Measurements from ENCODE around the gene ENTHD1.
"Not testable (repeated sequence)": the region's sequence is repeated elsewhere in the genome, so short reads cannot be mapped to it uniquely, and the experiment has no call there.

Gene ENTHD1

DNA sequence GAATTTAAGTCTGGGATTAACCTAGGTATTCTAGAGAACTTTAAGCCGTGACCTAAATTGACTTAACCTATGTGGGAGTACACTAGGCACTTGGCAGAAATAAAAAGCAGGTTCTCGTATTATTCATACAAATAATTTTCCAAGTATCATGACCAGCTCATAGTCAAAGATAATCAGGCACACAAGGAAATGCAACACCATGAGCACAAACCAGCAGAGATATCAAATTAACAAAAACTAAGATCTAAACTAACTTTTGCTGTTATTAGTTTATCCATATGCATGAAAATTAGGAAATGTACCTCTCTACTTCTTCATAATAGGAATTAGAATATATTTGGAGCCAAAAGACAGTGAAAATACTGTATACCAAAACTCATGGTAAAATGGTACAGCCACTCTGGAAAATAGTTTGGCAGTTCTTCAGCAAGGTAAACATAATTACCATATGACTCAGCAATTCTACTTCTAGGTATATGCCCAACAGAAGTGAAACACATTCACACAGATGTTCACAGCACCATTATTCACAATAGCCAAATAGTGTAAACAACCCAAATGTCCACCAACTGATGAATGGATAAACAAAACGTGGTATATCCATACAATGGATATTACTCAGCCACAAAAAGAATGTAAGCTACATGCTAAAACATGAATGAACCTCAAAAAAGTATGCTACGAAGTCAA, 154.1 kb downstream of the ENTHD1 start:
- TF ChIP-seq, protein P1, sequence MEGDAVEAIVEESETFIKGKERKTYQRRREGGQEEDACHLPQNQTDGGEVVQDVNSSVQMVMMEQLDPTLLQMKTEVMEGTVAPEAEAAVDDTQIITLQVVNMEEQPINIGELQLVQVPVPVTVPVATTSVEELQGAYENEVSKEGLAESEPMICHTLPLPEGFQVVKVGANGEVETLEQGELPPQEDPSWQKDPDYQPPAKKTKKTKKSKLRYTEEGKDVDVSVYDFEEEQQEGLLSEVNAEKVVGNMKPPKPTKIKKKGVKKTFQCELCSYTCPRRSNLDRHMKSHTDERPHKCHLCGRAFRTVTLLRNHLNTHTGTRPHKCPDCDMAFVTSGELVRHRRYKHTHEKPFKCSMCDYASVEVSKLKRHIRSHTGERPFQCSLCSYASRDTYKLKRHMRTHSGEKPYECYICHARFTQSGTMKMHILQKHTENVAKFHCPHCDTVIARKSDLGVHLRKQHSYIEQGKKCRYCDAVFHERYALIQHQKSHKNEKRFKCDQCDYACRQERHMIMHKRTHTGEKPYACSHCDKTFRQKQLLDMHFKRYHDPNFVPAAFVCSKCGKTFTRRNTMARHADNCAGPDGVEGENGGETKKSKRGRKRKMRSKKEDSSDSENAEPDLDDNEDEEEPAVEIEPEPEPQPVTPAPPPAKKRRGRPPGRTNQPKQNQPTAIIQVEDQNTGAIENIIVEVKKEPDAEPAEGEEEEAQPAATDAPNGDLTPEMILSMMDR (IDR thresholded peaks at IDR 0.05; ENCODE audit: insufficient read depth, low read length, poor library complexity, severe bottlenecking) = no peak
- H3K27me3 ChIP-seq (replicated peaks; ENCODE audit: control insufficient read depth, insufficient read depth, low read length) = no peaks in the 10 kb centered on the region
- no peak overlapping the region for H3K4me3 ChIP-seq (replicated peaks; ENCODE audit: low read depth, low read length)
- H3K36me3 ChIP-seq (ENCODE audit: control insufficient read depth, insufficient read depth, low read length) = no peaks in the 10 kb centered on the region
- DNase-seq (ENCODE audit: extremely low read depth, insufficient read length) = no peak

DNA sequence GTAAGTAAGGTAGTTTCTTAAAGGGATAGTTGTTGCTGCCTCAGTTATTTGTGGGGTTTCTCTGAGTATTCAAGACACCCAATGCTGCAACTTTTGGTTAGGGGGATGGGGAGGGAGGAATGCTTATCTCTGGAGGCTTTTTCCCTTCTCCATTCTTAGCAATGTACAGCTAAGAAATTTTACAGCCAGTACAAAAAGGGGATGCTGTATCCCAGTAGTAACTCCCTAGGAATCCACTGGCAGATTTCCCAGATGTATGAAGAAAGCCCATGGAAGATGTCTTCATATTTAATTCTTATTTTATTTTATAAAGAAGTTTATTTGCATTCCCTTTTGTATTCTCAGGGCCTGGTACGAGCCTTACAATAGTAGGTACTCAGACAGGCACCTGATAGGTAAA, 154.8 kb downstream of the ENTHD1 start:
- no peak overlapping the region for H3K4me3 ChIP-seq (replicated peaks; ENCODE audit: low read depth, low read length)
- TF ChIP-seq, protein P1 (IDR thresholded peaks at IDR 0.05; ENCODE audit: insufficient read depth, low read length, poor library complexity, severe bottlenecking) = no peak
- no peaks in the 10 kb centered on the region for H3K36me3 ChIP-seq (ENCODE audit: control insufficient read depth, insufficient read depth, low read length)
- no peak for DNase-seq (ENCODE audit: extremely low read depth, insufficient read length)
- no peaks in the 10 kb centered on the region for H3K27me3 ChIP-seq (replicated peaks; ENCODE audit: control insufficient read depth, insufficient read depth, low read length)

- Histone ChIP-seq H3K36me3 (ENCODE audit: control insufficient read depth, insufficient read depth, low read length) (no peaks in the 10 kb centered on the region), H3K4me3 (replicated peaks; ENCODE audit: low read depth, low read length) (no peak overlapping the region), H3K27me3 (replicated peaks; ENCODE audit: control insufficient read depth, insufficient read depth, low read length) (peaks cover 2% of the 10 kb centered on the region; the same call in 1 of the 2 replicates)
- DNase-seq (ENCODE audit: extremely low read depth, insufficient read length) = no peak
- TF ChIP-seq, protein P1 (IDR thresholded peaks at IDR 0.05; ENCODE audit: insufficient read depth, low read length, poor library complexity, severe bottlenecking) = no peak
Observed at GRCh38 chr22:39735776-39736175, 157.8 kb downstream of the ENTHD1 start.

DNA sequence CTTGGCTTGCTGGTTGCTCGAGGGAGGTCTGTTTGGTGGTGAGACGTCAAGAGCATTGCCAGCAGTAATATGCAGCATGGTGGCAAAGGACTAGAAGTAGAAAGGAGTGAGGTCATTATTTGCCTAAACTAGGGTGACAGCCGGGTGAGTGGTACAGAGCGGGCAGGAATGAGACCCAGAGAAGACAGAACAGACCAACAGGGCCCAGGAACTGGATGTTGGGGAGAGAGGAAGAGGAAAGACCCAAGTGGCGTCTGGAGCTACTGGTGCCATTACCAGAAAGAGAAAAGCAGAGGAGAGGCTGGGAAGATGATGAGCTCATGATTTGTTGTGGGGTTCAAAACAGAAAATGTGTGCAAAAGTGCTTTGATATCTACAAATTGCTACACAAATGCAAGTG, 158.7 kb downstream of the ENTHD1 start:
- DNase-seq (ENCODE audit: extremely low read depth, insufficient read length) = no peak
- TF ChIP-seq, protein P1 (IDR thresholded peaks at IDR 0.05; ENCODE audit: insufficient read depth, low read length, poor library complexity, severe bottlenecking) = no peak
- no peak overlapping the region for H3K4me3 ChIP-seq (replicated peaks; ENCODE audit: low read depth, low read length)
- no peaks in the 10 kb centered on the region for H3K36me3 ChIP-seq (ENCODE audit: control insufficient read depth, insufficient read depth, low read length)
- peaks cover 2% of the 10 kb centered on the region; the same call in 1 of the 2 replicates for H3K27me3 ChIP-seq (replicated peaks; ENCODE audit: control insufficient read depth, insufficient read depth, low read length)

- not testable (repeated sequence) for H3K36me3 ChIP-seq (ENCODE audit: control insufficient read depth, insufficient read depth, low read length); DNase-seq (ENCODE audit: extremely low read depth, insufficient read length); H3K4me3 ChIP-seq (replicated peaks; ENCODE audit: low read depth, low read length); H3K27me3 ChIP-seq (replicated peaks; ENCODE audit: control insufficient read depth, insufficient read depth, low read length)
Observed at GRCh38 chr22:39734046-39734445, 159.5 kb downstream of the ENTHD1 start.

- Histone ChIP-seq H3K36me3 (ENCODE audit: control insufficient read depth, insufficient read depth, low read length) (no peaks in the 10 kb centered on the region), H3K27me3 (replicated peaks; ENCODE audit: control insufficient read depth, insufficient read depth, low read length) (peaks cover 2% of the 10 kb centered on the region; the same call in 1 of the 2 replicates), H3K4me3 (replicated peaks; ENCODE audit: low read depth, low read length) (no peak overlapping the region)
- TF ChIP-seq, protein P1 (IDR thresholded peaks at IDR 0.05; ENCODE audit: insufficient read depth, low read length, poor library complexity, severe bottlenecking) = no peak
- no peak for DNase-seq (ENCODE audit: extremely low read depth, insufficient read length)
Observed at GRCh38 chr22:39733191-39733590, 160.4 kb downstream of the ENTHD1 start.

Measured in GM06990 (cell line).